DMS 273 treated with DMSO at 0.1 percent for 48 hours (cell line): ENCODE results near the gene MAP4K2.

Source experiments
- DNase-seq: peaks from one replicate; lab custom pipeline; 2025; lab: John Stamatoyannopoulos, UW

The MAP4K2 gene

GRCh38 chr11:64754124-64754918 lies 48.7 kb downstream of the MAP4K2 start:
- no peak for DNase-seq

DNA sequence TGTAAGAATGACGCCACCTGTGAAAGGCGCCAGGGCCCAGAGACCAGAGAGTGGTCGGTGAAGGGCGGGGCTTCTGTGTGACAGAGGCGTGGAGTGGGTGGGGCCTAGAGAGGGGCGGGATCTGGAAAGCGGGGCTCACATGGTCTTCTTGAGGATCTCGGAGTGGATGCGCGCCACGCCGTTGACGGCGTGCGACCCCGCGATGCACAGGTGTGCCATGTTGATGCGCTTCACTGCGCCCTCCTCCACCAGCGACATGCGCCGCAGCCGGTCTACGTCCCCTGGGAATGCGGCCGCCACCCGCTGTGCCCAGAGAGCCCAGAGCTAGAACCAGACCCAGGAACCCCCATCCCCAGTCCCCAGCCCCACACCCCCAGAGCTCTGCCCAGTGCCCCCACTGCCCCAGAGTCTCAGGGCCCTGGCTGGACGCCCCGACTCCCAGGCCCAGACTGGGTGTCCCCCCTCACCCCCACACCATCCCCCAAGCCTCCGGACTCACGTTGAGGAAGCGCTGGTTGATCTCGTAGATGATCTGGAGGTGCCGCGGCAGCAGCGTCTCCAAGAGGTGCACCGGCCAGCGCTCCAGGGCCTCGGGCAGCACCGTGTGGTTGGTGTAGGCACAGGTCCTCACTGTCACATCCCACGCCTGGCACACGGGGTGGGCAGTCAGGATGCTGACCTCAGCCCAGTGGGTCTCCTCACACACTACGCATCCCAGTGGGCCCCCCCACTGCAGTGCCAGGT lies 49.5 kb downstream of the MAP4K2 start:
- DNase-seq: no peak

GRCh38 chr11:64753019-64753379 lies 50.0 kb downstream of the MAP4K2 start:
- no peak for DNase-seq

- no peak for DNase-seq
Measured at GRCh38 chr11:64752175-64752970, 50.6 kb downstream of the MAP4K2 start.

DNA sequence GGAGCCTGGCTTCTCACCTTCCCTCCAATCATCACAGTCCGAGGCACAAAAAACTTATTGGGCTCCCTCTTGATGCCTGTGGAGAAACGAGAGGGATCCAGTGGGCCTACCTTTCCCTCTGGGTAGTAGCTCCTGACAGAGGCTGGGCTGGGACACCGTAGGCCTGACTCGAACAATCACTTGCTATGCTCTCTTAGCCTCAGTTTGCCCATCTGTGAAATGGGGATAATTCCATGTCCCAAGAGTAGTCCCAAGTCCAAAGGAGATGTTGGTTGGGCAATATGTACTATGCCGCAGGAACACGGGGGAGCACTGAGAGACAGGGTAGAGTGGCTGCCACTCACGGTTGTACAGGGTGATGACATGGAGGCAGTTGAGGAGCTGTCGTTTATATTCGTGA lies 51.4 kb downstream of the MAP4K2 start:
- DNase-seq: no peak

GRCh38 chr11:64751136-64751535 lies 51.9 kb downstream of the MAP4K2 start:
- DNase-seq: no peak

DNA sequence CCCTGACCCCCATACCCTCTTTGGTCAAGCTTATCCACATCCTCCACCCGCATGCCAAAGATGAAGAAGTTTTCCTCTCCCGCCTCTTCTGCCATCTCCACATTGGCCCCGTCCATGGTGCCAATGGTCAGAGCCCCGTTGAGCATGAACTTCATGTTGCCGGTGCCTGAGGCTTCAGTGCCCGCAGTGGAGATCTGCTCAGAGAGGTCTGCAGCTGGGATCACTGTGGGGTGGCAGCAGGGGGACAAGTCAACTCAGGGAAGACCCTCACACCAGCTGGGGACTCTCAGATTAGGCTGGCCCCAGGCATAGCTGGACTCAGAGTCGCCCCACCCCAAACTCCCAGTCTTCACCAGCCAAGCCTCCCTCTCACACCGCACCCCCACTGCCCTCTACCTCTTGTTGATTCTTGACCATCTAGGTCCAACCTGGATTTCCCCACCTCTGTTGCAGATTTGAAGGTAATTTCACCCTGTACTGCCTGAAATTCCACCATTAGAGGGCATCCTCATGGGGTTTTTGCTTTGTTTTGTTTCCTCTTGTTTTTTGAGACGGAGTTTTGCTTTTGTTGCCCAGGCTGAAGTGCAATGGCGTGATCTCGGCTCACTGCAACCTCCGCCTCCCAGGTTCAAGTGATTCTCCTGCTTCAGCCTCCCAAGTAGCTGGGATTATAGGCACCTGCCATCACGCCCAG lies 52.5 kb downstream of the MAP4K2 start:
- DNase-seq: no peak

- DNase-seq: no peak
Measured at GRCh38 chr11:64747961-64748665, 54.9 kb downstream of the MAP4K2 start.

DNA sequence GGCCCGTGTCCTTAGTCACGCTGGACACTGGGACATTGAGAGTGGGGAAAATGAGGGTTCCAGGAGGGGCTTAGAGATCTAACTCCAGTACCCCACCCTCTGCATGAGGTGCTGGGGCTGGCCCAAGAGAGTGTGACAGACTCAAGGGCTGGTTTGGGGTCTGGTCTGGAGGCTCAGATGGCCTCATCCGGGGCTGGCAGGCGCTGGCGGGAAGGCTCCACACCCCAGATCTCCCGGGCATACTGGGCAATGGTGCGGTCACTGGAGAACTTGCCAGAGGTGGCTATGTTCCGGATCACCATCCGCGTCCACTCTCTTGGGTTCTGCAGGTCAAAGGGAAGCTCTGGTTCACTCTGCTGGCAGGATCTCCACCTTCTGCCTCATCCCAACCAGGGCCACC lies 56.5 kb downstream of the MAP4K2 start:
- no peak for DNase-seq

DNA sequence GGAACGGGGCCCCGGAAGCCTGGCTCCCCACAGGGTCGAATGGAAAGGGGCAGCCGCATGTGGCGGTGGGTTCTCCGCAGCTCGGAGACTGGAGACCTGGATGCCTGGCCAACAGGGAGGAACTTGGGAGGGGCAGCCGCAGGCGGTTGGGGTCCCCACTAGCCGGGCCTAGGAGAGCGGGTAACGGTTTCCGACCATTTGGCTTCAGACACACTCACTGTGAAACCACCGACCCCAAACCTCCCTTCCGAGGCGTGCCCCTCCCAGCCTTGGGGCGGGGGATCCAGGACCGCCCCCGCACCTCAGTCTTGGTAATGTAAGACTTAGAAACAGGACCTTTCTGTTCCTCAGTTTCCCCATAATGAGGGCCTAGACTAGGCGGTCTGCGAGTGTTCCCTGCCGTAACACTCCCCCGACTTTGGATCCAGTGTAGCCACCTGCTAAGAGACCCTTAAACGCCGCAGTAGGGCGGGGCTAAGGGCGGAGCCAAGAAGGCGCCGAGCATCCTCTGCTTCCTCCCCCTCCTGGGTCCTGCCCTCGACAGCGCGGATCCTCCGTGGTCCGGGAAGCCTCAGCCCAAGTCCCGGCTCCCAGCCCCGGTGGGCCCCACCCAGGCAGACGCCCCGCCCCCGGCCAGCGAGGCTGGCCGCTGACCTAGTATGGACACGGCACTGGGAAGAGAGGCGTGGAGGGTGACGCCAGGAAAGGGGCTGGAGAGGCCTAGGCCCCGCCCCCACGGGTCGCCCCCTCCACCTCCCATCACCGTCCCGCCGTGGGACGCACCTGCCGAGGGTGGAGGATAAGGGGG lies 57.3 kb downstream of the MAP4K2 start:
- no peak for DNase-seq

DNA sequence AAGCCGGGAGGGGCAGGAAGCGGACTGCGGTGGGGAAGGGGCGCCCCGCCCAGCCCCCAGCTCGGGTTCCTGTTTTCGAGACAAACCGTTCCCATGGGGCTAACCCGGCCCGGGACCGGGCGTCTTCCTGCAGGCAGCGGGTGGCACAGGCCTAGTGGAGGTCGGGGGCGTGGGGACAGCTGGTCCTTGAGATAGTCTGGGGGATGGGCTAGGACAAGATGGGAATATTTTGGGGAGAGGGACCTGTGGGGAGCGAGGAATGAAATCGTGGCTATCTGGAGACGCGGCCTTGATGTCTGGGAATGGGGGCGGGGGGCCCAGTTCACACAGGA lies 57.9 kb downstream of the MAP4K2 start:
- no peak for DNase-seq

- DNase-seq: no peak
Measured at GRCh38 chr11:64744544-64745188, 58.3 kb downstream of the MAP4K2 start.

DNA sequence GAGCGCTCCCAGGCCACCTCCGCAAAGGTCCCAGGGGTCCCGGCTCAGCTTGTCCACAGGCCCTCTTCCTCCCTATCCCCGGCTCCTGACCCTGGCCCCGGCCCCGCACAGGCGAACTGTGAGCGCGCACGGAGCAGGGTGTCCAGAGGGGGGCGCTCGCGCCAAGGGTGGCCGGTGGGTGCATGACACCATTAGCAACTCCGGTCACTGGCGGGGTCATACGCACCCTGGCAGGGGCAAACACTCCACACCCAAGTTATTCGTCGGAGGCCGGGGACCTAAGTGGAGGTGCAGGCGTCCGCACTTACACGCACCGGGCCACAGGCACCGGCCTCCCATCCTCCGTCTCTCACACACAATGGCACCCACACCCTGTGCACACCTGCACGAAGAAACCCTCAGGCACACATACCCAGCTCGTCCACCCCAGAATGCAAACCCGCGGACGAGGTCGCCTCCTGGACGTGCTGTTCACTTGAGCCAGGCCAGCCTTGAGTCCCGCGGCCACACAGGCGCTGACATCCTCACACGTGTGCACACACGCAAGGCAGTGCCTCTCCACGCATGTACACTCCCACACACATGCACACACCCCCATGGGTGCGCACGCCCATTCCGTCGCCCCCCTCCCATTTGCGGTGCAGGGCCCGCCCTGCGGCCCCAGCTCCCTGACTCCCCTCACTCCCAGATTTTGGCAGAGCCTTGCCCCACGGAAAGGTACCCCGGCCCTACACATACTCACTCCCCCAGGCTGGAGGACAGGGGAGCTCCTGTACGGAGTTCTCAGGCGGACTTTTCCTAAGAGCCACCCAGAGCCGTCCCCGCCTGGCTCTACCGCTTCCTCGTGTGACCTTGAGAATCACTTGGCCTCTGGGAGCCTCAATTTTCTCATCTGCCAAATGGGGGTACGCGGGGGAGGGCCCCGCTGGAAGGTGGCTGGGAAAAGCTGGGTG lies 59.1 kb downstream of the MAP4K2 start, which contains the start of gene RASGRP2:
TSS of gene RASGRP2 (minus strand) at position 552 of the 953 bp plus-strand sequence. CDS start 1,276 bp downstream, outside the sequence.
- DNase-seq: no peak

DNA sequence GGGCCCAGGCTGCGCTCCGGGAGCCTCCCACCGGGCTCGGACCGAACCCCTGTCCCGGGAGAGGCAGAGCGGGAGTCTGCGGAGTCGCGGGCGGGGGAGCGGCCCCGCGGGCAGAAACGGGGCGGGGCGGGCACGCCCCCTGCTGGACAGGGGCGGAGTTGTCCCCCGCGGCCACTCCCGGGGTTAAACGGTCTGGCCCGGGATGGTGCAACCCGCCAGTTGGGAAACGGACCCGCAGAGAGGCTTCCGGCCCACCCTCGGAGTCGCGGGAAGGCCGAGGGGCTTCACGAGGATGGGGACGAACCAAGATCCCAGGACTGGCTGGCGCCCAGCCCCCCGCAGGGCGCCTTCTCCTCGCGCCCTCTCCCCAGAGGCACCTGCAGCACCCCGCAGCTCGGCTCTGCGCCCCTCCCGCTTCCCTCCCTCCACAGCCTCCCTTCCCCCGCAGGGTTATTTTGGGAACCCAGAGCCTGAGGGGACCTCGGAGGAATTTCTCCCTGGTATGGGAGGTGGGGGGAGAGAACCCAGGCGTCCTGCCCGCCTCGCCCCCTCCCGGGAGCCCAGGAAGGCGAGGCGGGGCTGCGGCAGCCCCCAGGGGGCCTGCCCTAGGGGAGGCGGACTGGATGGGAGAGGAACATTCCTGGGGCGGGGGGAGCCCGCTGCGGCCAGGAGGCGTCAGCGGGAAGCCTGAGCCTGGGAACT lies 60.0 kb downstream of the MAP4K2 start:
- DNase-seq: no peak

- DNase-seq: no peak
Measured at GRCh38 chr11:64742087-64742888, 60.7 kb downstream of the MAP4K2 start.

- no peak for DNase-seq
Measured at GRCh38 chr11:64741375-64742086, 61.5 kb downstream of the MAP4K2 start.

DNA sequence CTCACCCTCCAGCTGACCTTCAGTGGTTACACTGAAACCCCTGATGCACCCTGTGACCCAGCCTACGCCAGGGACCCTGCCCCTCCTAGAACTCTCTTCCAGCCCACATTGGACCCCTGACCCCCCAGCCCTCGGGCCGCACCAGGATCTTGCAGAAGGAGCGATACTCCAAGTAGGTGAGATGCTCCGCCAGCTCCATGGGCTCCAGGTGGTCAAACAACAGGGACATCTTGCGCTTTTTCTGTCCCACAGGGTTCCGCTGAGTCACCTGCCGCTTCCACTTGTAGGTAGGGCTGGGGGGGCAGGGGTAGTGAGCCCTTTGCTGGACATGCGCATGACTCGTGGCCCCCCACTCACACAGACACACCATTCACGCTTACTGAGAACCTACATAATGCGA lies 63.1 kb downstream of the MAP4K2 start:
- no peak for DNase-seq
